GM12878 (cell line): ENCODE data around the gene ANKRD28. TPM values are rescaled to one million over a fixed set of nuclear protein-coding genes. Genes with fewer than 3 reads are reported as not detected.

ENCODE experiments used
- PML ChIP-seq: IDR thresholded peaks from 2 replicates; pipeline ENCODE4 v1.6.1; 2012; ENCODE audit warnings: low read length, inconsistent platforms
- polyA plus RNA-seq, 11 experiments: library from polyadenylated mRNA; depleted of rRNA in 4 of 11; unstranded in 6 of 11; stranded (reverse) in 5 of 11; fragments of >200 nt; fragmentation: Nextera tagmentation in 4 of 11; fragmentation: Illumina TruSeq in 1 of 11; extraction: Ambion mirVana in 4 of 11; extraction: Trizol in 1 of 11; gene quantifications; 1 replicate in 1 of 11; 2 replicates in 10 of 11; pipeline versions ENCODE4 v1.2.1 to v1.2.3, GENCODE V29; 2011 to 2016; ENCODE audit warnings: inconsistent platforms in 2 of 11, missing spikeins in 2 of 11, low read depth in 1 of 11
- total RNA-seq, 4 experiments: library from RNA; depleted of rRNA in 3 of 4; stranded (reverse); fragments of >200 nt in 3 of 4; fragmentation: Illumina TruSeq in 1 of 4; extraction: Trizol in 1 of 4; gene quantifications; 2 replicates each; pipeline versions ENCODE4 v1.2.1 to v1.2.3, GENCODE V29; 2013 to 2021
- TF ChIP-seq, protein P1 (sequence below): fragments of 450-650 bp; IDR thresholded peaks from 2 replicates; pipeline ENCODE4 v1.6.1; 2016; ENCODE audit warnings: mild to moderate bottlenecking, moderate library complexity, borderline replicate concordance
- TF ChIP-seq, protein P2 (sequence below): fragments of 450-650 bp; IDR thresholded peaks from 2 replicates; pipeline ENCODE4 v1.6.1; 2017; ENCODE audit warnings: mild to moderate bottlenecking, moderate library complexity
- TF ChIP-seq, protein P3 (sequence below): IDR thresholded peaks from 2 replicates; pipeline ENCODE4 v1.6.1; 2011; ENCODE audit warnings: mild to moderate bottlenecking, low read depth, low read length, moderate library complexity; ENCODE audit not compliant: insufficient replicate concordance

ANKRD28 gene
- total and polyA plus RNA-seq, 10 of the 15 experiments (the other 5 are each of a cell fraction or from before 2014, with no cell fraction given), result 11.2 to 105 (median 38.3) TPM

DNA sequence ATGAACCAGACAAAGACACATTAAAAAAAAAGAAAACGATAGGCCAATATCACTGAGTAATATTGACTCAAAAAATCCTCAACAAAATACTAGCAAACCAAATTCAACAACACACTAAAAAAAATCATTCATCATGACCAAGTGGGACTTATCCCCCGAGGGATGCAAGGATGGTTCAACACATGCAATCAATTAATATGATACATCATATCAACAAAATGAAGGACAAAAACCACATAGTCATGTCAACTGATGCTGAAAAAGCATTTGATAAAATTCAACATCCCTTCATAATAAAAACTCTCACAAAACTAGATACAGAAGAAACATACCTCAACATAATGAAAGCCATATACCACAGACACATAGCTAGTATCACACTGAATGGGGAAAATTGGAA lies 41.8 kb upstream of the ANKRD28 start (continued):
- TF ChIP-seq, protein P1, sequence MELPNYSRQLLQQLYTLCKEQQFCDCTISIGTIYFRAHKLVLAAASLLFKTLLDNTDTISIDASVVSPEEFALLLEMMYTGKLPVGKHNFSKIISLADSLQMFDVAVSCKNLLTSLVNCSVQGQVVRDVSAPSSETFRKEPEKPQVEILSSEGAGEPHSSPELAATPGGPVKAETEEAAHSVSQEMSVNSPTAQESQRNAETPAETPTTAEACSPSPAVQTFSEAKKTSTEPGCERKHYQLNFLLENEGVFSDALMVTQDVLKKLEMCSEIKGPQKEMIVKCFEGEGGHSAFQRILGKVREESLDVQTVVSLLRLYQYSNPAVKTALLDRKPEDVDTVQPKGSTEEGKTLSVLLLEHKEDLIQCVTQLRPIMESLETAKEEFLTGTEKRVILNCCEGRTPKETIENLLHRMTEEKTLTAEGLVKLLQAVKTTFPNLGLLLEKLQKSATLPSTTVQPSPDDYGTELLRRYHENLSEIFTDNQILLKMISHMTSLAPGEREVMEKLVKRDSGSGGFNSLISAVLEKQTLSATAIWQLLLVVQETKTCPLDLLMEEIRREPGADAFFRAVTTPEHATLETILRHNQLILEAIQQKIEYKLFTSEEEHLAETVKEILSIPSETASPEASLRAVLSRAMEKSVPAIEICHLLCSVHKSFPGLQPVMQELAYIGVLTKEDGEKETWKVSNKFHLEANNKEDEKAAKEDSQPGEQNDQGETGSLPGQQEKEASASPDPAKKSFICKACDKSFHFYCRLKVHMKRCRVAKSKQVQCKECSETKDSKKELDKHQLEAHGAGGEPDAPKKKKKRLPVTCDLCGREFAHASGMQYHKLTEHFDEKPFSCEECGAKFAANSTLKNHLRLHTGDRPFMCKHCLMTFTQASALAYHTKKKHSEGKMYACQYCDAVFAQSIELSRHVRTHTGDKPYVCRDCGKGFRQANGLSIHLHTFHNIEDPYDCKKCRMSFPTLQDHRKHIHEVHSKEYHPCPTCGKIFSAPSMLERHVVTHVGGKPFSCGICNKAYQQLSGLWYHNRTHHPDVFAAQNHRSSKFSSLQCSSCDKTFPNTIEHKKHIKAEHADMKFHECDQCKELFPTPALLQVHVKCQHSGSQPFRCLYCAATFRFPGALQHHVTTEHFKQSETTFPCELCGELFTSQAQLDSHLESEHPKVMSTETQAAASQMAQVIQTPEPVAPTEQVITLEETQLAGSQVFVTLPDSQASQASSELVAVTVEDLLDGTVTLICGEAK, result no peak
- TF ChIP-seq, protein P2, sequence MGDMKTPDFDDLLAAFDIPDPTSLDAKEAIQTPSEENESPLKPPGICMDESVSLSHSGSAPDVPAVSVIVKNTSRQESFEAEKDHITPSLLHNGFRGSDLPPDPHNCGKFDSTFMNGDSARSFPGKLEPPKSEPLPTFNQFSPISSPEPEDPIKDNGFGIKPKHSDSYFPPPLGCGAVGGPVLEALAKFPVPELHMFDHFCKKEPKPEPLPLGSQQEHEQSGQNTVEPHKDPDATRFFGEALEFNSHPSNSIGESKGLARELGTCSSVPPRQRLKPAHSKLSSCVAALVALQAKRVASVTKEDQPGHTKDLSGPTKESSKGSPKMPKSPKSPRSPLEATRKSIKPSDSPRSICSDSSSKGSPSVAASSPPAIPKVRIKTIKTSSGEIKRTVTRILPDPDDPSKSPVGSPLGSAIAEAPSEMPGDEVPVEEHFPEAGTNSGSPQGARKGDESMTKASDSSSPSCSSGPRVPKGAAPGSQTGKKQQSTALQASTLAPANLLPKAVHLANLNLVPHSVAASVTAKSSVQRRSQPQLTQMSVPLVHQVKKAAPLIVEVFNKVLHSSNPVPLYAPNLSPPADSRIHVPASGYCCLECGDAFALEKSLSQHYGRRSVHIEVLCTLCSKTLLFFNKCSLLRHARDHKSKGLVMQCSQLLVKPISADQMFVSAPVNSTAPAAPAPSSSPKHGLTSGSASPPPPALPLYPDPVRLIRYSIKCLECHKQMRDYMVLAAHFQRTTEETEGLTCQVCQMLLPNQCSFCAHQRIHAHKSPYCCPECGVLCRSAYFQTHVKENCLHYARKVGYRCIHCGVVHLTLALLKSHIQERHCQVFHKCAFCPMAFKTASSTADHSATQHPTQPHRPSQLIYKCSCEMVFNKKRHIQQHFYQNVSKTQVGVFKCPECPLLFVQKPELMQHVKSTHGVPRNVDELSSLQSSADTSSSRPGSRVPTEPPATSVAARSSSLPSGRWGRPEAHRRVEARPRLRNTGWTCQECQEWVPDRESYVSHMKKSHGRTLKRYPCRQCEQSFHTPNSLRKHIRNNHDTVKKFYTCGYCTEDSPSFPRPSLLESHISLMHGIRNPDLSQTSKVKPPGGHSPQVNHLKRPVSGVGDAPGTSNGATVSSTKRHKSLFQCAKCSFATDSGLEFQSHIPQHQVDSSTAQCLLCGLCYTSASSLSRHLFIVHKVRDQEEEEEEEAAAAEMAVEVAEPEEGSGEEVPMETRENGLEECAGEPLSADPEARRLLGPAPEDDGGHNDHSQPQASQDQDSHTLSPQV, result no peak
- TF ChIP-seq, protein P3, sequence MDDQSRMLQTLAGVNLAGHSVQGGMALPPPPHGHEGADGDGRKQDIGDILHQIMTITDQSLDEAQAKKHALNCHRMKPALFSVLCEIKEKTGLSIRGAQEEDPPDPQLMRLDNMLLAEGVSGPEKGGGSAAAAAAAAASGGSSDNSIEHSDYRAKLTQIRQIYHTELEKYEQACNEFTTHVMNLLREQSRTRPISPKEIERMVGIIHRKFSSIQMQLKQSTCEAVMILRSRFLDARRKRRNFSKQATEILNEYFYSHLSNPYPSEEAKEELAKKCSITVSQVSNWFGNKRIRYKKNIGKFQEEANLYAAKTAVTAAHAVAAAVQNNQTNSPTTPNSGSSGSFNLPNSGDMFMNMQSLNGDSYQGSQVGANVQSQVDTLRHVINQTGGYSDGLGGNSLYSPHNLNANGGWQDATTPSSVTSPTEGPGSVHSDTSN, result no peak
- no peak for TF ChIP-seq PML
